ENCODE measurements around the gene VPS50.

Gene VPS50, protein sequence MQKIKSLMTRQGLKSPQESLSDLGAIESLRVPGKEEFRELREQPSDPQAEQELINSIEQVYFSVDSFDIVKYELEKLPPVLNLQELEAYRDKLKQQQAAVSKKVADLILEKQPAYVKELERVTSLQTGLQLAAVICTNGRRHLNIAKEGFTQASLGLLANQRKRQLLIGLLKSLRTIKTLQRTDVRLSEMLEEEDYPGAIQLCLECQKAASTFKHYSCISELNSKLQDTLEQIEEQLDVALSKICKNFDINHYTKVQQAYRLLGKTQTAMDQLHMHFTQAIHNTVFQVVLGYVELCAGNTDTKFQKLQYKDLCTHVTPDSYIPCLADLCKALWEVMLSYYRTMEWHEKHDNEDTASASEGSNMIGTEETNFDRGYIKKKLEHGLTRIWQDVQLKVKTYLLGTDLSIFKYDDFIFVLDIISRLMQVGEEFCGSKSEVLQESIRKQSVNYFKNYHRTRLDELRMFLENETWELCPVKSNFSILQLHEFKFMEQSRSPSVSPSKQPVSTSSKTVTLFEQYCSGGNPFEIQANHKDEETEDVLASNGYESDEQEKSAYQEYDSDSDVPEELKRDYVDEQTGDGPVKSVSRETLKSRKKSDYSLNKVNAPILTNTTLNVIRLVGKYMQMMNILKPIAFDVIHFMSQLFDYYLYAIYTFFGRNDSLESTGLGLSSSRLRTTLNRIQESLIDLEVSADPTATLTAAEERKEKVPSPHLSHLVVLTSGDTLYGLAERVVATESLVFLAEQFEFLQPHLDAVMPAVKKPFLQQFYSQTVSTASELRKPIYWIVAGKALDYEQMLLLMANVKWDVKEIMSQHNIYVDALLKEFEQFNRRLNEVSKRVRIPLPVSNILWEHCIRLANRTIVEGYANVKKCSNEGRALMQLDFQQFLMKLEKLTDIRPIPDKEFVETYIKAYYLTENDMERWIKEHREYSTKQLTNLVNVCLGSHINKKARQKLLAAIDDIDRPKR

DNA sequence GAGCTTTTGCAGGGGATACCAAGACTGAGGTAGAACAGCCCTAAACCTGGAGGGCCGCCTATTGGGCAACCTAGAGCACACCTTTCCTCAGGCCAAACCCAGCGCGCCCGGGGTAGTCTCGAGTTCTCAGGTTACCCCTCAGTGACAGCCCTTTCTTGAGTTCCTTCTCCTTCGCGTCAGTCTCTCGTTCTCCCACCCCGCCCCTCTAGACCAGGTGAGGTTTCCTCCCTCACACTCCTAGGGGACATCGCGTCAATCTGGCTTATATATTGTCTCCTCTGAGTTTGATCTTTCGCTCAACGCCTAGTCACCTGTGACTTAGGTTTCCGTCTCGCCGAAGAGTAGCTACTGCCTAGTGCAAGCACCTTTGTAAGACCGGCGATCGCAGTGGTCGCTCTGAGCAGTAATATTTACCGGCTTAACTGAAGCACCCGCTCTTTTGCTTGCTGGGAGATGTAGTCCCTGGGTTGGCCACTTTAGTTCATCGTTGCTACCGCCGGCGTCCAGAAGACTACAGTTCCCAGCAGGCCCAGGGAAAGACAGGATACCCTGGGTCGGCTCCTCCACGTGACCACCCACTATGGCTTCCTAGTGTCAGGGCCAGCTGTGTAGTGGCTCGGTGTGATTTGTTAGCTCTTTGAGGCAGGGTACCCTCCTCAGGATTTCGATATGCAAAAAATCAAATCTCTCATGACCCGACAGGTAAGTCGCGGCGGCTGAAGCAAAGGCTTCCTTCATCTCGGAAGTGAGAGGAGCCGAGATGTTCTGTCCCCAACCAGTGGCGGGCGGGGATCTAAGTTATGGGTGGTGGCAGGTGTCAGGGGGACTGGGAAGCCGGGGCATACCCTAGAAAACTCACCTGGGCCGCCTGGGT, at the start of gene VPS50:
TSS of gene VPS50 (plus strand) at position 568 of the 874 bp plus-strand sequence. CDS start at position 670, 102 bp downstream.
- DNase-seq (ENCODE audit: low spot score) = peak; percentile 98

DNA sequence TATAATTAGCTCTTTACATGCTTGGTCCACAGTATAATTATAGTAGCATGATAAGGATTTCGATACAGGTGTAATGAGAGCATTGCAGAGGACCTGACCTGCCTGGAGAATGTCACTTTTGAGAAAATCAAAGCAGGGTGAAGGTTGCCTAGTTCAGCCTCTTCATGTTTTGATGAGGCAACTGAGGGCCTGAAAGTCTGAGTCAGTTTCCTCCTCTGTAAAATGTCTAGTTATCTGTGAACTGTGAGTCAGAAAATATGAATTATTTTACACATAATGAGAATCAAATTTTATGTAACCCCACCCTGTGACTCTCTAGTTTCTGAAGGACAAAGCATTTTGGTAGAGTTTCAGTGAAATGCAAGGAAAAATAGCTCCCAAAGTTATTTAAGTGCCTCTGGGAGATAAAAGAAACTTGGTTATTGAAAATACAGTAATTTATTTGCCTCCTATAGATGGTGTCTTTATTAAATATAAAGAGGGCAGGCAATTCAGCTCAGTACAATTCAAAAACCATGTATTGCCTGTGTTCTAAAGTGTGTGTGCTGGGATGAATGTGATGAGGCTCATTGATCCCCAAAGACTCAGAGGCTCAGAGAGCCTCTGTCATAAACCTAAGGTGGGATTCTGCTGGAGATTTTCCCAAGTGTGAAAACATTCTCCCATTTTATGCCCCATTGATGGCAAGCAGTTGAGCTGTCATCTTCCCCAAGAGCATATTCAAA, 46.7 kb upstream of the VPS50 start:
- DNase-seq (ENCODE audit: low spot score) = no peak

DNA sequence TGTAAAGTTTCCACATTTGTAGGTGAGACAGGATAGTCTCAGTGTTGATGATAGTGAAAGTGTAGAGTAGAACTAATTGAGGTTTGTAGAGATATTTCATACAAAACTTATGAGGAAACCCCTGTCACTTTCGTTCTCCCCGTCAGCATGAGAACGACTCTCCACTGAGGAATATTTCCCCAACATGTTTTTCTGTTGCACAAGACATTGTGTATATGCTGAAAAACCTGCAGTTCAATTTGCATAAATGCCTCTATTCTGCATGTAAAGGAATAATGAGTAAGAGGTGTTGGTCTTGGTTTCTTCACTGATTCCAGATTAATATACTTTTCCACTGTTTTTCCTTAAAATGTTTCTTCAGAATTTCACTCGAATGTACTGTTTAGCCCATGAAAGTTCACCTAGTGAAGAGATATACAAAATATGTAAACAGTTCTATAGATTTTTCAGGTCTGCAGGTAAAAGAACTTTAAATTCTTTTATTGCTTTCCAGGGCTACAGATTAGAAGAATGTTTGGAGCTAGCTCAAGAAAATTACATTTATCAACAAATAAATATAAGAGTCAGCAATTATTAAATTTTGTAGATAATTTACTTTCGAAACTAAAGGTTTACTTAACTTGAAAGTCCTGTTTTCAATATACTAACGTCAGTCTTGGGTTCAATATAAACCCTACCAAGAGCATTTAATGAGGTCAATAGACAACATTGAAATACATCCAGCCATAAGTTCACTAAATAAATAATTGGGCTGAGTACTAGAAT, 43.1 kb upstream of the VPS50 start:
- no peak for DNase-seq (ENCODE audit: low spot score)

DNA sequence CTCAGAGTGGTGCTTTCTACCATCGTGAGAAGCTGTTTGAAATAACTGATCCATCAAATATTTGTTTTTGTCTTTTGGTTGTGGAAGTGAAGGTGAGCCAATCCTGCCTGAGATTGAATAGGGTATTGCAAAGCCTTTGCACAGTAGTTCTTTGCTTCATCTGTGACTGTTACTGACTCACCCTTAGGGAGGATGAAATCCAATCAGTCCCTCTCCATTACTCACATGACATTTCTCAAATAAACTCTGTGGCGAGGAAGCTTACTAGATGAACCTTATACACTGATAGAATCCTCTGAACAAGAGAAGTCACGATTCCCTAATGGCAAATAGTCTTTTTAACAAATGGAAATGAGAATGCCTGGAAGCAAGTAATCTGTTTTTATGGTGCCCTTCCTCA, 37.8 kb upstream of the VPS50 start:
- no peak for DNase-seq (ENCODE audit: low spot score)

DNA sequence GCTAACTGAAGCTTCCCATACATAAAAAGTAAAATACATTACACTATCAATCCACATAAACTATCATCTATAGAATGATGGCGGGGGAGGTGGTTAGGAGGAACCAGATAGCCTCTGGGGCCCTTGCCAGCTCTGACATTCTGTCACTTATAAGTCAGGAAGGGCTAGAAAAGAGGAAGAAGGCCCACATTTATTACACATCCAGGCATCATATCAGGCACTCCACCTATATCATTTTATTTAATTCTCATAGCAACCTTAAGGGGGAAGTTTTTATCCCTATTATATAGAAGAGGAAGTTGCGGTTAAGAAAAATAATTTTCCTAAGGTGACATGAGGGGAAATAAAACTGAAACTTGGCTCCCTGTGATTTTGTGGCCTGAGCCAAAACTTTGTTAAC, 35.8 kb upstream of the VPS50 start:
- no peak for DNase-seq (ENCODE audit: low spot score)

DNA sequence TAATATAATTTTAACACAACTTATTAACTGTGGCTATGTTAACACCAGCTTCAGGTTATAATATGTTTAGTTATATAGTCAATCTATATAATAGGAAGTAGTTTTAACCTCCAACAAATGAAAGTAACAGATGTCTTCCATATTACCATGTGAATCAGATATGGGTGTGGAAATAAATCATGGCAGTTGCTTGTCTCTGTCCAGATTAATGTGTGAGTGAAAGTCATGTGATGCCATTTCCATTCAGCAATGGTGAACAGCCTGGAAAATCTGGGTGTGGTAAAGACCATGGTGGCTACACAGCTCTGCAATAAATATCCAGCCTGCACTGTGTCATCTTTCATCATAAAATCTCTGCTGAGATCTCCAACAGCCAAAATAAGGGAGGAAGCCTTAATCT, 33.7 kb upstream of the VPS50 start:
- DNase-seq (ENCODE audit: low spot score) = no peak

DNA sequence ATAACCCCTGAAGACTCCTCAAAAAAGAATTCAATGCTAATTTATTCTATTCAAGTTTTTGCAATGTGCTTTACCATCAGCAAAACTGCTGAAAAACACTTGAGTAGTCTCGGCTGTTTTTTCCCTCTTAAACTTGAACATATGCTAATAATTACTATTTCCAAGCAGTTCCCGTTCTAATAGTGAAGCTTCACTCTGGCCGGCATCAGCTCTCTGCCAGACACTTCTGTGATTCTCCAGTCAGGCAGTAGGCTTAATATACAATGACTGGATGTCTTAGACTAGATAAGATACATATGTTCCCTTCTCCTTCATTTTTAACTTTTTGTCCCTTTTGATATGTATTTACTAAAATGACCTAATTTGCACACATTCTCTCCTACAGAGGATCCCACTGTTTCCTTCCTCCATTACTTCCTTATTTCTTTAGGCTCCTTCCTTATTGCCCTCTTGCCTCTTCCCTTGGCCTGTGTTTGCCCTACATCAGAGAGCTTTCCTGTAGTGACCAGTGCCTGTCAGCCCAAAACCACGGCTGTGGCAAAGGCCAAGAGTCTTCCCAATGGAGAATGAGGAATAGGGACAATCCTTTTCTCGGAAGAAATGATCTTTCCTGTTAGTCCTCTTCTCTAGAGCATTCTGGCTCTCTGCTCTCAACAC, 29.4 kb upstream of the VPS50 start:
- DNase-seq (ENCODE audit: low spot score) = no peak

DNA sequence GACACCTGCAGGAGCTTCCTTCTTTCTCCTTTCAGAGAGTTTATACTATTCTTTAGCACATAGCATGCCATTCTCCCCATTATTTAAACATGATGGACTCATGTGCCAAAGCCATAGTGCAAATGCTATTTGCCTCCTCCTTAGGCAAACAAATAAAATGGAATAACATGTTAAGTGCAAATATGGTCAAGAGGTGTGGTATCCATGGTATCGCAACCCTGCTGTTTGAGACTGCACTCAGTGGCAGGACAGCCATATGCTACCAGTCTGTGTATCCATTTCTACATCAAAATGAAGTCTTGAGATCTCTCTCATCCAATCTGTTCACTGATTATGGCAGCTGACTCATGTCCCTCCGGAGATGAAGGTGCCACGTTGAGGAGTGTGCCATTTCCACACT, 28.7 kb upstream of the VPS50 start:
- DNase-seq (ENCODE audit: low spot score) = no peak

DNA sequence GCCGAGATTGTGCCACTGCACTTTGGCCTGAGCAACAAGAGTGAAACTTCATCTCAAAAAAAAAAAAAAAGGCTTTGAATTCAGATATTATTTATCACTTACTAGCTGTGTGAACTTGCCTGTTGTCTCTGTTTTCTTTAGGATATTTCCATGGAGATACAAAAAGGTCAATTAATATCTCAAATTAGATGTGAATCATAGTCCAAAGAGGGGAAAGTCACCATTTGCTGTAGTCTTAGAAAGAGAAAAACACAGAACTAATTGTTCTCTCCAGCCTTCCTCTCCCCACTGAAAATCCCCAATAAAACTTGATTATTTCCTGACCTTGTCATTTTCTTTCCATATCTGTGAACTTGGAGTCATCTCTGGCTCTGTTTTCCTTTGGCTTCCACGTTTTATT, 27.1 kb upstream of the VPS50 start:
- no peak for DNase-seq (ENCODE audit: low spot score)

DNA sequence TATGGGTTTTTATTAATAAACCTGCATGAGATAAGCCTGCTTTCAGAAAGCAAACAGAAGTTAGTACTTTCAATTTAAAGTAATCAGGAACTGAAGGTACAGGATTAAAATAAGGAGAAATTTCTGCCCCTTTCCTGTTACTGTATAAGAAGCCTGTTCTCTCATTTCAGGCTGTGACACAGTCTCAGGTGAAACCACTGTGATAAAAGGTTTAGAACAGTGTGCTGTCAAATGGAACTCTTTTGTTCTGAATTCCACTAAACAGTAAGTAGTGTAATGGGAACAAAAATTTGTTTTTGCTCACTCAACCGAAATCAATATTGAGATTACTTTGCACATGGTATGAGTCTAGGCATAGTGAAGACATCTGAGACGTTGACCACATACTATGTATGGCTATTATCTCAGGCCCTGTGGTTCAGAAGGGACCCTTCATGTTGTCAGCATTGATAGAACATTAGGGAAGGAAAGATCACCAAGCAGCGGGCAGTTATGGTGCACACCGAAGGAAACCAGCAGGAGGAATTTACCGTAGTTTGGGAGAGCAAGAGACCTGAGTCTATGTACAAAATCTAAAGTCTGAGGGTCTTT, 20.8 kb upstream of the VPS50 start:
- no peak for DNase-seq (ENCODE audit: low spot score)

DNA sequence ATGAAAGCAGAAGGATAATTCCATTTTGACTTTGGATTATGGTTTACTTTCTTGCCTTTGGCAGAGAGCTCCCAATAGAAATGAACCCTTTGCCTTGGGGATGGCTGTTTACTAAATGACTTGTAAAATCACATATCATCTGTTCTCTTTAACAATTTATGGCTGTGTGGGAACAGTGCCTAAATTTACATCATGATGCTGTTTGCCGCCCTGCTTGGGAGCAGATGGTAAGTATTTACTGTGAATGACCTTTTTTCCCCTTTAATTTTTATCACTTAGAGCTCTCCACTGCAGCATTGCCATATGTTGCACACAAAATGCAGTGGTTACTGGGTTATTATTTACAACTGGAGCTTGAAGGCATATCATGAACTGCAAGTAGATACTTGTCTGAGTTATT, 19.3 kb upstream of the VPS50 start:
- DNase-seq (ENCODE audit: low spot score) = no peak

DNA sequence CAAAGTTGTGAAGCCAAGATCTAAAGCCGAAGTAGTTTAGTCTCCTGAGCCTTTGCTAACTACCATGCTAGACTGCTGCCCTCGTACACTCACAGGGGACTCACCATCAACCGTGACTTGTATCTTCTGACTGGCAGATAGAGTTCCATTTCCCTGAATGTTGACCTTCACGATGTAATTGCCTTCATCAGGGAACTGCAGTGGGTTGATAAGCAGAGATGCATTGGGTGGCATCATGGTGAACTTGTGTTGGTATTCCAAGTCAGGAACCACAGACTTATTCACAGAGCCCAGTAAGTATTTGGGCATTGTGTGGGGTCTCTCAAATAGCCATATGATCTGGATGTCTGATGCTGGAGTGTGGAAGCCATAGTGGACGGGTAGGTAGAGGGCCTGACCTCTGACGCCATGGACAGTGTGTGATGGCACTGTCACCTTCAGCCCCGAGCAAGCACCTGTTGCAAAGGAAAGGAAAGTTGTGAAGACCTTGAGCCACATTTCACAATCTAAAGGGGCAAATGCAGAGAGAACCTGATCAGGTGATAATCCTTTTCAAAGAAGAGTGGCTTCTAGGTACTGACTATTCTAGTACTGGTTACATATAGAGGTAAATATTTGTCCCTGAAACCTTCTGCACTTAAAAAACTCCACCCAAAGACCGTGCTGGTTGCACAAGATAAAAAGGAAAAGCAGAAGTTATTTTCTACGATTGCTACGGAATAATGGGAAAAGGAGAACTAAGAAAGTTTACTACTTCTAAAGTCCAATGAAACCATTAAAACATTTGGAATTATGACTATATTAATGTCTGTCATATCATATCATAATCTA, 13.0 kb upstream of the VPS50 start:
- DNase-seq (ENCODE audit: low spot score) = no peak

DNA sequence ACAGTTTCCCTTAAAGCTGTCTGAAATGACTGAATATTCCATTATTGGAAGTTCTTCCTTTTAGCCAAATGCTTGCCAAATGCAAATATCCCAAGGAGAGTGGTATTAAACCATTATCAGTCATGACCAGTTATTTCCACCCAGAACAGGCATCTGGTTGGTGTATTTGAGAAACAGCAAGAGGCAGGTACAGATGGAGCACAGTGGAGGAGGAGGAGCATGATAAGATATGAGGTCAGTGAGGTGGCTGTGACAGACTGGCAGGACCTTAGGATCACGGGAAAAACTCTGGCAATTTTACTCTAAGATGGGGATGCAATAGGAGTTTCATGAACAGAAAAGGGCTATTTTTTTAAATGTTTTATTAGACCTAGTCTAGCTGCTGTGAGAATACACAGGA, 12.3 kb upstream of the VPS50 start:
- DNase-seq (ENCODE audit: low spot score) = no peak

DNA sequence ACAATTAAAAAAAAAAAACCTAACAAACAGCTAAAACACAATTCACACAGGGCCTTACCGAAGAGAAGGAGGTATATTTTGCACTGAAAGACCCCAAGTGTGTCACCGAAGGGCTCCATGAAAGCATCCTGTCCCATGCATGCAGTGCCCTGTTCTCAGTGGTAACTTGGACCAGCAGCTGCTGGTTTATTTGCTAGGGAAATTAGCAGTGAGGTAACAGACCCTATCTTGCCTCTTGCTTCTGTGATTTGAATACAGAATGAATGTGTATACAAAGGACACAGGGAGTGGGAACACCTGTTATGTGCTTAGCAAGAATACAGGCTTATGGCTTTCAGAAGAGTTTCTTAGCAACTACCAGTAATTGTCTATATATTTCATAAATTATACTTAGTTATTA, 5.9 kb upstream of the VPS50 start, which contains the start of gene HEPACAM2:
TSS of gene HEPACAM2 (minus strand) at position 160 of the 400 bp plus-strand sequence.
- no peak for DNase-seq (ENCODE audit: low spot score)

DNA sequence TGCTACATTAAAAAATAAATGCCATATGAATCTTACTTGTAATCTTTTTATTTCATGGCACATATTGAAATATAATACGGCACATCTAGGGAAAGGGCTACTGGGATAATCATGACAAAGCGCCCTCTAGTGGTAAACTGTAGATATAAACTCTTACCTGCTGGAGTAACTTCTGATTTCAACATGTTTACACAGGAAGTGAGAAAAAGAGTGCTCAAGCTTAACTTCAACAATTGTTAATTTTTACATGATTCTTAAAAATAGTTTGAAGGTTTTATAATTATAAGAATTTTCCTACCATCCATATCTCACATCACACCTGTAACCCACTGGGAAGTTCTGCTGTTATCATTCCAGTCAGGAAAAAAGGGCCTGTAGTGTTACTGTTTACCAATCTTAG, 3.9 kb upstream of the VPS50 start:
- peak; percentile 64 for DNase-seq (ENCODE audit: low spot score)

DNA sequence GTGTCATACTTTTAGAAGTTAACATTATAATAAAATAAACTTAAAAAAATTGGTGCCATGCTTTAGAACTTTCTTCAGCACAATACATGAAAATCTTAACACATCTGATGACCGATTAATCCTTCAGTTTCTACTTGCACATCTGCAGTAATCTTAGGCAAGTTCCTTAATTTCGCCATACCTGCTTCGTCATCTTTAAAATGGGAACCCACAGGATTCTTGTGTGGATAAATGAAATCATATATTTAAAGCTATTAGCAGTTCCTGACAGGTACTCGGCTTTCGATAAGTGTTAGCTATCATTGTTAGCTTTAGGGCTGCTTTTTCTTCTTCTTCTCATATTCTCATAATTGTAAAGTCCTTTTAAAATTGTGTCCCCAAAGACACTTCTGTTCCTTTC, 907 bp upstream of the VPS50 start:
- no peak for DNase-seq (ENCODE audit: low spot score)

DNA sequence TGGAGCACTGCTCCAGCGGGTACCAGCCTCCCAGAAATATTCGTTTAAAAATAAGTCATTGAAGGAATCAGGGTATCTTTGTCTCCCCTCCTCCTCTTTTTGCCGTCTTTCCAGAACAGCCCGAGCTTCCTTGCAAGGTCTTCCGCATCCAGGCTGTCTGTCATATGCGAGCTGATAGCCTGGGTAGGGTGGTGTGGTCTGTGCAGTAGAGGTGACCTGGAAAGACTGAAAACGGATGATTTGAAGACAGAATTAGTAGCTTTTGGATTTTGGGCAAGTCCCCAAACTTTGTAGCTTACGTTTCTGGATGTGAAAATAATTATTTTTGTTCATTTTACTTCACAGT, 480 bp downstream of the VPS50 start:
- no peak for DNase-seq (ENCODE audit: low spot score)

DNA sequence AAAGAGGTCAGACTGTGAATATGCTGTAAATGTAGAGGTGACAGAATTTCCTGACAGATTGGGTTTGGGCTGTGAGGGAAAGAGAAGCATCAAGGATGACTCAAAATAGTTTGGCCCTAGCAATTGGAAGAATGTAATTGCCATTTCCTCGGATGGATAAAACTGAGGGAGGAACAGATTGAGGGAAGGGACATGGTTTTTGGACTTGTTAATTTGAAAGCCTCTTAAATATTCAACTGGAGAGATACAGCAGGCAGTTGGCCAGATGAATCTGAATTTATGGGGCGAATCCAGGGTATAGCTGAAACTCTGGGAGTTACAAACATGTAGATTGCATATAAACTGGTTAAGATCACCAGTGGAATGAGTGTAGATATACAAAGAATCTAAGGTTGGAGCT, 3.4 kb downstream of the VPS50 start:
- DNase-seq (ENCODE audit: low spot score) = no peak

DNA sequence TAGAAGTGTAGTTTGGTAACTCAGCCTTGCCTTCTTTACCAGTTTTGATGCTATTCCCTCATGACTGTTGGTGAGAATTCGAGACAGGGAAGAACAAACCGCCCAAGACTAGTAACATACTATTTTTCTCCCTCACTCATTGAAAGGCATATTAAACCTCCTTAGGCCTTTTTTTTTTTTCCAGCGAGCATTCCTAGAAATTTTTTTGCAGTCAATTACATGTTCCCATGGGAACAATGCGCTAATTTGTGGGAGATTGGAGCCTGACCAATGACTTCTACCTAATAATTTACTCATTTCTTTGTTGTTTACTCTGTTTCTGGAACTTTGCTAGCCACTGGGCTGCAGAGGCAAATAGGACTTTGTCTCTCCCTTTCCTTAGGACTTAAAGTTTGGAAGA, 6.0 kb downstream of the VPS50 start:
- no peak for DNase-seq (ENCODE audit: low spot score)

Measured in Ammon's horn (tissue), 1 donor.